ENCODE results near the gene MZT1. TPM values are rescaled to one million over a fixed set of nuclear protein-coding genes. Genes with fewer than 3 reads are reported as not detected.

Gene MZT1
- total and polyA plus RNA-seq, 9 of the 15 experiments (the other 6 are each of a cell fraction or from before 2014, with no cell fraction given): 15.3 to 31.6 (median 24.1) TPM

- TF ChIP-seq, protein P1, sequence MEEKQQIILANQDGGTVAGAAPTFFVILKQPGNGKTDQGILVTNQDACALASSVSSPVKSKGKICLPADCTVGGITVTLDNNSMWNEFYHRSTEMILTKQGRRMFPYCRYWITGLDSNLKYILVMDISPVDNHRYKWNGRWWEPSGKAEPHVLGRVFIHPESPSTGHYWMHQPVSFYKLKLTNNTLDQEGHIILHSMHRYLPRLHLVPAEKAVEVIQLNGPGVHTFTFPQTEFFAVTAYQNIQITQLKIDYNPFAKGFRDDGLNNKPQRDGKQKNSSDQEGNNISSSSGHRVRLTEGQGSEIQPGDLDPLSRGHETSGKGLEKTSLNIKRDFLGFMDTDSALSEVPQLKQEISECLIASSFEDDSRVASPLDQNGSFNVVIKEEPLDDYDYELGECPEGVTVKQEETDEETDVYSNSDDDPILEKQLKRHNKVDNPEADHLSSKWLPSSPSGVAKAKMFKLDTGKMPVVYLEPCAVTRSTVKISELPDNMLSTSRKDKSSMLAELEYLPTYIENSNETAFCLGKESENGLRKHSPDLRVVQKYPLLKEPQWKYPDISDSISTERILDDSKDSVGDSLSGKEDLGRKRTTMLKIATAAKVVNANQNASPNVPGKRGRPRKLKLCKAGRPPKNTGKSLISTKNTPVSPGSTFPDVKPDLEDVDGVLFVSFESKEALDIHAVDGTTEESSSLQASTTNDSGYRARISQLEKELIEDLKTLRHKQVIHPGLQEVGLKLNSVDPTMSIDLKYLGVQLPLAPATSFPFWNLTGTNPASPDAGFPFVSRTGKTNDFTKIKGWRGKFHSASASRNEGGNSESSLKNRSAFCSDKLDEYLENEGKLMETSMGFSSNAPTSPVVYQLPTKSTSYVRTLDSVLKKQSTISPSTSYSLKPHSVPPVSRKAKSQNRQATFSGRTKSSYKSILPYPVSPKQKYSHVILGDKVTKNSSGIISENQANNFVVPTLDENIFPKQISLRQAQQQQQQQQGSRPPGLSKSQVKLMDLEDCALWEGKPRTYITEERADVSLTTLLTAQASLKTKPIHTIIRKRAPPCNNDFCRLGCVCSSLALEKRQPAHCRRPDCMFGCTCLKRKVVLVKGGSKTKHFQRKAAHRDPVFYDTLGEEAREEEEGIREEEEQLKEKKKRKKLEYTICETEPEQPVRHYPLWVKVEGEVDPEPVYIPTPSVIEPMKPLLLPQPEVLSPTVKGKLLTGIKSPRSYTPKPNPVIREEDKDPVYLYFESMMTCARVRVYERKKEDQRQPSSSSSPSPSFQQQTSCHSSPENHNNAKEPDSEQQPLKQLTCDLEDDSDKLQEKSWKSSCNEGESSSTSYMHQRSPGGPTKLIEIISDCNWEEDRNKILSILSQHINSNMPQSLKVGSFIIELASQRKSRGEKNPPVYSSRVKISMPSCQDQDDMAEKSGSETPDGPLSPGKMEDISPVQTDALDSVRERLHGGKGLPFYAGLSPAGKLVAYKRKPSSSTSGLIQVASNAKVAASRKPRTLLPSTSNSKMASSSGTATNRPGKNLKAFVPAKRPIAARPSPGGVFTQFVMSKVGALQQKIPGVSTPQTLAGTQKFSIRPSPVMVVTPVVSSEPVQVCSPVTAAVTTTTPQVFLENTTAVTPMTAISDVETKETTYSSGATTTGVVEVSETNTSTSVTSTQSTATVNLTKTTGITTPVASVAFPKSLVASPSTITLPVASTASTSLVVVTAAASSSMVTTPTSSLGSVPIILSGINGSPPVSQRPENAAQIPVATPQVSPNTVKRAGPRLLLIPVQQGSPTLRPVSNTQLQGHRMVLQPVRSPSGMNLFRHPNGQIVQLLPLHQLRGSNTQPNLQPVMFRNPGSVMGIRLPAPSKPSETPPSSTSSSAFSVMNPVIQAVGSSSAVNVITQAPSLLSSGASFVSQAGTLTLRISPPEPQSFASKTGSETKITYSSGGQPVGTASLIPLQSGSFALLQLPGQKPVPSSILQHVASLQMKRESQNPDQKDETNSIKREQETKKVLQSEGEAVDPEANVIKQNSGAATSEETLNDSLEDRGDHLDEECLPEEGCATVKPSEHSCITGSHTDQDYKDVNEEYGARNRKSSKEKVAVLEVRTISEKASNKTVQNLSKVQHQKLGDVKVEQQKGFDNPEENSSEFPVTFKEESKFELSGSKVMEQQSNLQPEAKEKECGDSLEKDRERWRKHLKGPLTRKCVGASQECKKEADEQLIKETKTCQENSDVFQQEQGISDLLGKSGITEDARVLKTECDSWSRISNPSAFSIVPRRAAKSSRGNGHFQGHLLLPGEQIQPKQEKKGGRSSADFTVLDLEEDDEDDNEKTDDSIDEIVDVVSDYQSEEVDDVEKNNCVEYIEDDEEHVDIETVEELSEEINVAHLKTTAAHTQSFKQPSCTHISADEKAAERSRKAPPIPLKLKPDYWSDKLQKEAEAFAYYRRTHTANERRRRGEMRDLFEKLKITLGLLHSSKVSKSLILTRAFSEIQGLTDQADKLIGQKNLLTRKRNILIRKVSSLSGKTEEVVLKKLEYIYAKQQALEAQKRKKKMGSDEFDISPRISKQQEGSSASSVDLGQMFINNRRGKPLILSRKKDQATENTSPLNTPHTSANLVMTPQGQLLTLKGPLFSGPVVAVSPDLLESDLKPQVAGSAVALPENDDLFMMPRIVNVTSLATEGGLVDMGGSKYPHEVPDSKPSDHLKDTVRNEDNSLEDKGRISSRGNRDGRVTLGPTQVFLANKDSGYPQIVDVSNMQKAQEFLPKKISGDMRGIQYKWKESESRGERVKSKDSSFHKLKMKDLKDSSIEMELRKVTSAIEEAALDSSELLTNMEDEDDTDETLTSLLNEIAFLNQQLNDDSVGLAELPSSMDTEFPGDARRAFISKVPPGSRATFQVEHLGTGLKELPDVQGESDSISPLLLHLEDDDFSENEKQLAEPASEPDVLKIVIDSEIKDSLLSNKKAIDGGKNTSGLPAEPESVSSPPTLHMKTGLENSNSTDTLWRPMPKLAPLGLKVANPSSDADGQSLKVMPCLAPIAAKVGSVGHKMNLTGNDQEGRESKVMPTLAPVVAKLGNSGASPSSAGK (IDR thresholded peaks at IDR 0.05): no peak
These were observed 26.7 kb upstream of the MZT1 start (continued) for GRCh38 chr13:72754111-72754510.
